Measurements from ENCODE around the gene GPRC5C. TPM values are rescaled to one million over a fixed set of nuclear protein-coding genes. Genes with fewer than 3 reads are reported as not detected.

GPRC5C gene
- total and polyA plus RNA-seq, 9 of the 15 experiments (the other 6 are each of a cell fraction or from before 2014, with no cell fraction given), result 0.28 to 9.0 (median 4.1) TPM

- TF ChIP-seq STAT5B (CRISPR knock-in tag; IDR thresholded peaks at IDR 0.05), result no peak
- no peak for TF ChIP-seq ASH1L (IDR thresholded peaks at IDR 0.05; ENCODE audit: borderline replicate concordance, low read depth, partially characterized antibody)
- TF ChIP-seq ZNF668 (CRISPR knock-in tag; IDR thresholded peaks at IDR 0.05), result no peak
- no peak for TF ChIP-seq NCOA1 (IDR thresholded peaks at IDR 0.05; ENCODE audit: low read depth)
- TF ChIP-seq MITF (IDR thresholded peaks at IDR 0.05), result no peak
- TF ChIP-seq SMAD3 (CRISPR knock-in tag; conservative IDR thresholded peaks at IDR 0.05), result 0 out of 2 replicates have a peak, but pooled peaks have one; percentile 42
- TF ChIP-seq MTF1 (CRISPR knock-in tag; IDR thresholded peaks at IDR 0.05; ENCODE audit: borderline replicate concordance), result no peak
- no peak for TF ChIP-seq PHB (CRISPR knock-in tag; IDR thresholded peaks at IDR 0.05)
- TF ChIP-seq MYC (IDR thresholded peaks at IDR 0.05; ENCODE audit: low read depth, low read length), result no peak
- TF ChIP-seq MYC (CRISPR knock-in tag; IDR thresholded peaks at IDR 0.05; ENCODE audit: borderline replicate concordance, low read depth), result no peak
- TF ChIP-seq PYGO2 (tag; IDR thresholded peaks at IDR 0.05), result 0 out of 2 replicates have a peak, but pooled peaks have one; percentile 6
- no peak for TF ChIP-seq CTCFL (IDR thresholded peaks at IDR 0.05; ENCODE audit: borderline replicate concordance, insufficient read depth, low read depth, low read length, poor library complexity, severe bottlenecking)
- no peak for TF ChIP-seq CBX5 (IDR thresholded peaks at IDR 0.05; ENCODE audit: borderline replicate concordance, low read depth)
- 0 out of 4 replicates have a peak, but pooled peaks of 1 of the 2 experiments have one; percentile 41 for TF ChIP-seq TEAD1 (CRISPR knock-in tag; IDR thresholded peaks at IDR 0.05)
- TF ChIP-seq RCOR1 (IDR thresholded peaks at IDR 0.05; ENCODE audit: borderline replicate concordance in 1 of 2, low read depth in 2 of 2, low read length in 2 of 2), result 0 out of 4 replicates have a peak, but pooled peaks of 1 of the 2 experiments have one; percentile 13
- peak; percentile 20; the same call in 1 of the 2 replicates for TF ChIP-seq ERF (CRISPR knock-in tag; IDR thresholded peaks at IDR 0.05)
- no peak for TF ChIP-seq NCOR1 (IDR thresholded peaks at IDR 0.05)
- TF ChIP-seq PRDM10 (IDR thresholded peaks at IDR 0.05; ENCODE audit: partially characterized antibody), result no peak
- no peak for TF ChIP-seq MXI1 (IDR thresholded peaks at IDR 0.05; ENCODE audit: low read depth, low read length)
- no peak for TF ChIP-seq TBP (optimal IDR thresholded peaks at IDR 0.05; ENCODE audit: low read depth, low read length)
- TF ChIP-seq ZNF764 (CRISPR knock-in tag; IDR thresholded peaks at IDR 0.05; ENCODE audit: low read depth), result no peak
Observed at GRCh38 chr17:74457146-74457819, 25.4 kb downstream of the GPRC5C start (continued).
